PC-9 (cell line): Measurements from ENCODE around the gene MICAL3. TPM values are rescaled to one million over a fixed set of nuclear protein-coding genes. Genes with fewer than 3 reads are reported as not detected.

ENCODE experiments used
- BruUV-seq: library from RNA; stranded (reverse); fragments of 400-500 nt; replicated peaks from 2 replicates; lab custom pipeline; 2021; lab: Mats Ljungman, UMichigan
- CTCF ChIA-PET: fragments of 300-600 bp; sonication (Branson Sonifier 250); formaldehyde crosslinking; loops from one replicate; lab custom pipeline; 2022; ENCODE audit warnings: antibody characterized with exemption; lab: Charles Lee
- POLR2A ChIA-PET: fragments of 300-600 bp; sonication (Branson Sonifier 250); formaldehyde crosslinking; loops from one replicate; lab custom pipeline; 2022; ENCODE audit warnings: antibody characterized with exemption; ENCODE audit not compliant: unreplicated experiment; lab: Charles Lee
- DNase-seq, 2 experiments: peaks; one replicate each; pipeline versions ENCODE4 v3.0.0 to v3.0.0-alpha.2; 2015 to 2022; ENCODE audit warnings: mixed read lengths in 1 of 2
- H2AFZ ChIP-seq: fragments of 200-600 bp; sonication (generic); 2 replicates; pipeline ENCODE4 v1.8.1; 2017; ENCODE audit warnings: antibody characterized with exemption
- H3F3A ChIP-seq: fragments of 200-600 bp; sonication (generic); 2 replicates; pipeline ENCODE4 v1.8.1; 2017; ENCODE audit warnings: antibody characterized with exemption, mild to moderate bottlenecking, low read depth; ENCODE audit not compliant: insufficient read depth
- H3K27ac ChIP-seq: fragments of 200-600 bp; sonication (generic); 2 replicates; pipeline ENCODE4 v1.6.1; 2016; ENCODE audit warnings: mixed run types
- H3K27me3 ChIP-seq: fragments of 200-600 bp; sonication (generic); 2 replicates; pipeline ENCODE4 v1.6.1; 2016; ENCODE audit warnings: low read depth, mixed run types; ENCODE audit not compliant: insufficient read depth
- H3K36me3 ChIP-seq: fragments of 200-600 bp; sonication (generic); 2 replicates; pipeline ENCODE4 v1.6.1; 2016; ENCODE audit warnings: low read depth, mixed run types
- H3K4me1 ChIP-seq: fragments of 200-600 bp; sonication (generic); replicated peaks from 2 replicates; pipeline ENCODE4 v1.6.1; 2016; ENCODE audit warnings: mixed run types; ENCODE audit not compliant: insufficient read depth
- H3K4me2 ChIP-seq: fragments of 200-600 bp; sonication (generic); 2 replicates; pipeline ENCODE4 v1.6.1; 2017; ENCODE audit warnings: mixed run types
- H3K4me3 ChIP-seq: fragments of 200-600 bp; sonication (generic); 2 replicates; pipeline ENCODE4 v1.6.1; 2016; ENCODE audit warnings: mixed run types
- H3K79me2 ChIP-seq: fragments of 200-600 bp; sonication (generic); 2 replicates; pipeline ENCODE4 v1.6.1; 2017; ENCODE audit warnings: low read depth, mixed run types
- H3K9me2 ChIP-seq: fragments of 200-600 bp; sonication (generic); 2 replicates; pipeline ENCODE4 v1.8.1; 2017; ENCODE audit warnings: mild to moderate bottlenecking; ENCODE audit not compliant: insufficient read depth
- H3K9me3 ChIP-seq: fragments of 200-600 bp; sonication (generic); 2 replicates; pipeline ENCODE4 v1.8.1; 2016; ENCODE audit warnings: low read depth; ENCODE audit not compliant: insufficient read depth
- H4K20me1 ChIP-seq: fragments of 200-600 bp; sonication (generic); 2 replicates; pipeline ENCODE4 v1.8.1; 2017; ENCODE audit not compliant: insufficient read depth
- CTCF ChIP-seq: fragments of 200-600 bp; sonication (generic); conservative IDR thresholded peaks from 2 replicates; pipeline ENCODE4 v1.6.1; 2017; ENCODE audit warnings: mixed run types, antibody characterized with exemption, mild to moderate bottlenecking, moderate library complexity
- EZH2 ChIP-seq: fragments of 200-600 bp; sonication (generic); IDR thresholded peaks from 2 replicates; pipeline ENCODE4 v1.8.0; 2017; ENCODE audit warnings: antibody characterized with exemption, low read depth
- intact Hi-C: fragments of 100-400 bp; cut with micrococcal nuclease; formaldehyde crosslinking; loops from one replicate; pipeline ENCODE4 v1.10.0; 2022; ENCODE audit not compliant: unreplicated experiment
- total RNA-seq: library from RNA; stranded (reverse); gene quantifications from 2 replicates; pipeline ENCODE4 v1.2.3, GENCODE V29; 2021

Gene MICAL3
- total RNA-seq, 1 experiment from 2014 or later = 27.4 TPM

- BruUV-seq = no TSS peak
- Histone ChIP-seq H4K20me1 (no peaks in the 10 kb centered on the region), H2AFZ (no peak overlapping the region), H3K27ac (no peak overlapping the region), H3K4me1 (no peaks in the 10 kb centered on the region), H3K36me3 (no peaks in the 10 kb centered on the region), H3F3A (no peaks in the 10 kb centered on the region), H3K9me3 (no peaks in the 10 kb centered on the region), H3K9me2 (no peaks in the 10 kb centered on the region), H3K4me2 (no peak overlapping the region), H3K27me3 (no peaks in the 10 kb centered on the region), H3K79me2 (no peaks in the 10 kb centered on the region), H3K4me3 (no peak overlapping the region)
- ChIA-PET CTCF (no interaction called here), POLR2A (no interaction called here)
- no peak for DNase-seq
- no peak for TF ChIP-seq CTCF
- TF ChIP-seq EZH2 = no peak
- intact Hi-C loops = loop anchor here (2.0 kb wide), 1 partner anchor 233 kb away; no protein-coding TSS in a partner anchor
Measured at GRCh38 chr22:17792299-17792698, 232.1 kb downstream of the MICAL3 start.

- no peak overlapping the region for H3K27ac ChIP-seq
- H3K79me2 ChIP-seq = no peaks in the 10 kb centered on the region
- no peaks in the 10 kb centered on the region for H4K20me1 ChIP-seq
- no peak overlapping the region for H2AFZ ChIP-seq
- H3K4me1 ChIP-seq = no peaks in the 10 kb centered on the region
- H3K9me3 ChIP-seq = no peaks in the 10 kb centered on the region
- no peaks in the 10 kb centered on the region for H3K9me2 ChIP-seq
- no peak for DNase-seq
- no peaks in the 10 kb centered on the region for H3K27me3 ChIP-seq
- intact Hi-C loops = no loop called here
- H3K4me3 ChIP-seq = no peak overlapping the region
- no peaks in the 10 kb centered on the region for H3K36me3 ChIP-seq
- no peak for TF ChIP-seq EZH2
- TF ChIP-seq CTCF = no peak
- ChIA-PET CTCF (no interaction called here), POLR2A (no interaction called here)
- no peak overlapping the region for H3K4me2 ChIP-seq
- H3F3A ChIP-seq = no peaks in the 10 kb centered on the region
- no TSS peak for BruUV-seq
Measured at GRCh38 chr22:17791196-17791595, 233.2 kb downstream of the MICAL3 start.

GRCh38 chr22:17789379-17790200, 234.8 kb downstream of the MICAL3 start:
- Histone ChIP-seq H3K27me3 (no peaks in the 10 kb centered on the region), H2AFZ (no peak overlapping the region), H3K79me2 (no peaks in the 10 kb centered on the region), H3K9me2 (no peaks in the 10 kb centered on the region), H3K27ac (no peak overlapping the region), H4K20me1 (no peaks in the 10 kb centered on the region), H3K9me3 (no peaks in the 10 kb centered on the region), H3K4me2 (no peak overlapping the region), H3F3A (no peaks in the 10 kb centered on the region), H3K4me1 (no peaks in the 10 kb centered on the region), H3K36me3 (no peaks in the 10 kb centered on the region), H3K4me3 (no peak overlapping the region)
- DNase-seq = no peak
- no TSS peak for BruUV-seq
- ChIA-PET CTCF (no interaction called here), POLR2A (no interaction called here)
- TF ChIP-seq EZH2 (no peak), CTCF (no peak)
- intact Hi-C loops = loop anchor here (5.0 kb wide), 1 partner anchor 47 kb away; no protein-coding TSS in a partner anchor
